HG03342 (cell line): Measurements from ENCODE around the gene CD36.

Experiments used
- ATAC-seq: cut with Tn5 transposase; IDR thresholded peaks from one replicate; pipeline ENCODE4 v1.9.1; 2021; ENCODE audit warnings: mild to moderate bottlenecking, moderate library complexity; ENCODE audit not compliant: unreplicated experiment

The CD36 gene

GRCh38 chr7:80686576-80686975 lies 48.1 kb downstream of the CD36 start:
- ATAC-seq: no peak

GRCh38 chr7:80699045-80699638 lies 60.7 kb downstream of the CD36 start:
- peak; percentile 82 for ATAC-seq

- no peak for ATAC-seq
Observed at GRCh38 chr7:80699721-80700256, 61.3 kb downstream of the CD36 start.

- no peak for ATAC-seq
Observed at GRCh38 chr7:80703272-80703671, 64.8 kb downstream of the CD36 start.

GRCh38 chr7:80705130-80705781 lies 66.8 kb downstream of the CD36 start:
- no peak for ATAC-seq

- ATAC-seq: no peak
Observed at GRCh38 chr7:80707318-80707717, 68.9 kb downstream of the CD36 start.

GRCh38 chr7:80708123-80708522 lies 69.7 kb downstream of the CD36 start:
- no peak for ATAC-seq

- no peak for ATAC-seq
Observed at GRCh38 chr7:80711531-80711930, 73.1 kb downstream of the CD36 start.

- ATAC-seq: no peak
Observed at GRCh38 chr7:80719261-80719660, 80.8 kb downstream of the CD36 start.

GRCh38 chr7:80720146-80720545 lies 81.7 kb downstream of the CD36 start:
- ATAC-seq: no peak

GRCh38 chr7:80721883-80722615 lies 83.6 kb downstream of the CD36 start:
- no peak for ATAC-seq

- no peak for ATAC-seq
Observed at GRCh38 chr7:80722616-80723195, 84.3 kb downstream of the CD36 start.

GRCh38 chr7:80724249-80724871 lies 85.9 kb downstream of the CD36 start:
- no peak for ATAC-seq

GRCh38 chr7:80725181-80725611 lies 86.8 kb downstream of the CD36 start:
- ATAC-seq: no peak
